ENCODE data around the gene CX3CR1. TPM values are rescaled to one million over a fixed set of nuclear protein-coding genes. Genes with fewer than 3 reads are reported as not detected.

CX3CR1 gene
- total RNA-seq, 1 donor from 2014 or later: 0.32 TPM

DNA sequence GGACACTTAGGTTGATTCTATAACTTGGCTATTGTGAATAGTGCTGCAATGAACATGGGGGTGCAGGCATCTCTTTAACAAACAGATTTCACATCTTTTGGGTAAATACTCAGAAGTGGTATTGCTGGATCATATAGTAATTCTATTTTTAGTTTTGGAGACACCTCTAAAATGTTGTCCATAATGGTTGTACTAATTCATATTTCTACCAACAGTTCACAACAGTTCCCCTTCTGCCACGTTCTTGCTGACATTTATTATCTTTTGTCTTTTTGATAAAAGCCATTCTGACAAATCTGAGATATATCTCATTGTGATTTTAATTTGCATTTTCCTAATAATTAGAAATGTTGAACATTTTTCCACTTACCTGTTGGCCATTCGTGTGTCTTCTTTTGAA is 19.5 kb downstream of the CX3CR1 start:
- no peaks in the 10 kb centered on the region for H3K36me3 Mint-ChIP-seq (ENCODE audit: low read depth, unreplicated experiment)
- no peak for FAIRE-seq
- no peak overlapping the region for H3K27ac Mint-ChIP-seq (ENCODE audit: unreplicated experiment)
- H3K4me1 ChIP-seq (ENCODE audit: insufficient read depth, low read length): peaks cover 3% of the 10 kb centered on the region
- H3K36me3 ChIP-seq (ENCODE audit: insufficient read depth, low read length): no peaks in the 10 kb centered on the region
- H3K9me3 ChIP-seq (ENCODE audit: insufficient read depth, low read depth, low read length): no peaks in the 10 kb centered on the region
- no peak overlapping the region for H2AFZ ChIP-seq (ENCODE audit: low read depth, low read length)
- TF ChIP-seq, protein P1, sequence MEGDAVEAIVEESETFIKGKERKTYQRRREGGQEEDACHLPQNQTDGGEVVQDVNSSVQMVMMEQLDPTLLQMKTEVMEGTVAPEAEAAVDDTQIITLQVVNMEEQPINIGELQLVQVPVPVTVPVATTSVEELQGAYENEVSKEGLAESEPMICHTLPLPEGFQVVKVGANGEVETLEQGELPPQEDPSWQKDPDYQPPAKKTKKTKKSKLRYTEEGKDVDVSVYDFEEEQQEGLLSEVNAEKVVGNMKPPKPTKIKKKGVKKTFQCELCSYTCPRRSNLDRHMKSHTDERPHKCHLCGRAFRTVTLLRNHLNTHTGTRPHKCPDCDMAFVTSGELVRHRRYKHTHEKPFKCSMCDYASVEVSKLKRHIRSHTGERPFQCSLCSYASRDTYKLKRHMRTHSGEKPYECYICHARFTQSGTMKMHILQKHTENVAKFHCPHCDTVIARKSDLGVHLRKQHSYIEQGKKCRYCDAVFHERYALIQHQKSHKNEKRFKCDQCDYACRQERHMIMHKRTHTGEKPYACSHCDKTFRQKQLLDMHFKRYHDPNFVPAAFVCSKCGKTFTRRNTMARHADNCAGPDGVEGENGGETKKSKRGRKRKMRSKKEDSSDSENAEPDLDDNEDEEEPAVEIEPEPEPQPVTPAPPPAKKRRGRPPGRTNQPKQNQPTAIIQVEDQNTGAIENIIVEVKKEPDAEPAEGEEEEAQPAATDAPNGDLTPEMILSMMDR (IDR thresholded peaks at IDR 0.05; ENCODE audit: insufficient read depth, low read depth, low read length): no peak
- TF ChIP-seq EZH2 (IDR thresholded peaks at IDR 0.05; ENCODE audit: insufficient read depth, low read length): no peak
- no peak overlapping the region for H3K4me2 ChIP-seq (ENCODE audit: low read length)
- H3K9ac ChIP-seq (ENCODE audit: low read length): no peak overlapping the region
- no peaks in the 10 kb centered on the region for H3K4me1 Mint-ChIP-seq (ENCODE audit: low read depth, unreplicated experiment)
- H3K4me3 ChIP-seq (ENCODE audit: insufficient read depth, low read depth, low read length): no peak overlapping the region
- peaks cover 7% of the 10 kb centered on the region for H3K27me3 ChIP-seq (ENCODE audit: insufficient read depth, low read length)
- H3K27ac ChIP-seq (ENCODE audit: low read depth, low read length): no peak overlapping the region
- H3K27me3 Mint-ChIP-seq (ENCODE audit: low read depth, unreplicated experiment): peaks cover 35% of the 10 kb centered on the region
- no peak for DNase-seq (ENCODE audit: low read depth)
- peaks cover 1% of the 10 kb centered on the region for H3K9me3 Mint-ChIP-seq (ENCODE audit: unreplicated experiment)
- H4K20me1 ChIP-seq (ENCODE audit: insufficient read depth, low read length): no peaks in the 10 kb centered on the region
- H3K79me2 ChIP-seq (ENCODE audit: insufficient read depth, low read length): no peaks in the 10 kb centered on the region
- H3K4me3 Mint-ChIP-seq (ENCODE audit: unreplicated experiment): no peak overlapping the region

DNA sequence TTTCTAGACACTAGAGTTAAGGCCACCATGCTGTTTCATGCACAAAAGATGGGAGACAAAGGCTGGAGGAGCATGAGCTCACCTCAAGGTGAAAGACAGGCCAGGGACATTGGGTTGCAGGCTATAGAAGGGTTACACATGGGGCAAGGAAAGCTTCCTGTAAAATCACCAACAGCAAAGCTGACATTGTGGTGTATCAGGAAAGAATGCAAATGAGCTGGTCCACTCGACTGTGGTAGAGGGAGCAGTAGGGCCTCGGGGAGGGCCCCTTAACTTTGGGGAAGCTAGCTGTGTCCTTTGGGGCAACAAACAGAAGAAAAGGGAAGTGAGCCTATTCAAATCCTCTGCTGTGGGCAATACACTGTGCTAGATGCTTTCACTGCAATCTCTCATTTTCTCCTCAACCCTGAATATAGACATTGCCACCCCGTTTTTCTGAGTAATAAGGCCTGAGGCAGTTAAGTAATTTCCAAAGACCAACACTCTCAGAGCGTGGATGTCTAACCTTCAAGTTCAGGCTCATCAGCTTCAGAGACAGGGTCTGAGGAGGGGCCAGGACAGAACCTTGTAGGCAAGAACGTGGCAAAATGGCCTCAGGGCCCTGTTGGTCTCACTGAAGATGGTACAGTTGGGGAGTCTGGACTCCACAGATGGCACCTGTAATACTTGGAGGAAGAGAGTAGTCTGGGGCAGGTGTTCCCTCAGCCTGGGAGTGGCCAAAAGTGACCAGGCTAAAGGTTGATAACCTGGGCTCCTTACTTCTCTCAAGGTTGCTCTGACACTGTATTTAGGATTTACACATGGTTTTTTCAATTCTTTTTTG is 24.1 kb downstream of the CX3CR1 start:
- Histone ChIP-seq H3K27ac (ENCODE audit: low read depth, low read length) (no peak overlapping the region), H3K9me3 (ENCODE audit: insufficient read depth, low read depth, low read length) (no peaks in the 10 kb centered on the region), H3K9ac (ENCODE audit: low read length) (no peak overlapping the region), H4K20me1 (ENCODE audit: insufficient read depth, low read length) (no peaks in the 10 kb centered on the region), H3K36me3 (ENCODE audit: insufficient read depth, low read length) (no peaks in the 10 kb centered on the region), H3K79me2 (ENCODE audit: insufficient read depth, low read length) (no peaks in the 10 kb centered on the region), H3K4me3 (ENCODE audit: insufficient read depth, low read depth, low read length) (no peak overlapping the region), H3K4me1 (ENCODE audit: insufficient read depth, low read length) (peaks cover 8% of the 10 kb centered on the region), H3K27me3 (ENCODE audit: insufficient read depth, low read length) (no peaks in the 10 kb centered on the region), H3K4me2 (ENCODE audit: low read length) (no peak overlapping the region), H2AFZ (ENCODE audit: low read depth, low read length) (no peak overlapping the region)
- Mint-ChIP-seq H3K36me3 (ENCODE audit: low read depth, unreplicated experiment) (no peaks in the 10 kb centered on the region), H3K4me1 (ENCODE audit: low read depth, unreplicated experiment) (no peaks in the 10 kb centered on the region), H3K27ac (ENCODE audit: unreplicated experiment) (no peak overlapping the region), H3K27me3 (ENCODE audit: low read depth, unreplicated experiment) (peaks cover 43% of the 10 kb centered on the region), H3K9me3 (ENCODE audit: unreplicated experiment) (no peaks in the 10 kb centered on the region), H3K4me3 (ENCODE audit: unreplicated experiment) (no peak overlapping the region)
- no peak for DNase-seq (ENCODE audit: low read depth)
- FAIRE-seq: no peak
- no peak for TF ChIP-seq EZH2 (IDR thresholded peaks at IDR 0.05; ENCODE audit: insufficient read depth, low read length)
- TF ChIP-seq, protein P1 (IDR thresholded peaks at IDR 0.05; ENCODE audit: insufficient read depth, low read depth, low read length): no peak

Measured in astrocyte (in vitro differentiated cells and primary cell).